Spleen (tissue), 3 donors: ENCODE results near the gene CDKN2C.

Source experiments
- POLR2A ChIP-seq, 3 donors: fragments of 450-650 bp; IDR thresholded peaks; one replicate each; pipeline ENCODE4 v1.5.1; 2017; ENCODE audit warnings: antibody characterized with exemption in 3 of 3, mild to moderate bottlenecking in 1 of 3
- POLR2AphosphoS5 ChIP-seq, 3 donors: sonication (generic); formaldehyde crosslinking; IDR thresholded peaks; one replicate each; pipeline ENCODE4 v1.5.1; 2017; ENCODE audit warnings: antibody characterized with exemption in 3 of 3

GRCh38 chr1:50992532-50993318, 22.7 kb downstream of the CDKN2C start:
- TF ChIP-seq POLR2A (IDR thresholded peaks at IDR 0.05) (no peak), POLR2AphosphoS5 (IDR thresholded peaks at IDR 0.05) (no peak)
